Osteoblast (primary cell): ENCODE measurements around the gene GAS2. TPM values are rescaled to one million over a fixed set of nuclear protein-coding genes. Genes with fewer than 3 reads are reported as not detected.
A peak's percentile ranks its signal among the peaks of the same experiment; 100 is the strongest.

Experiments
- DNase-seq: peaks from one replicate; pipeline ENCODE4 v3.0.0; 2011; ENCODE audit warnings: low spot score, mixed read lengths; ENCODE audit not compliant: insufficient read length; ENCODE audit errors: missing footprints
- H2AFZ ChIP-seq: 2 replicates; pipeline ENCODE4 v1.6.0; 2011; ENCODE audit warnings: mild to moderate bottlenecking, low read length
- H3K27ac ChIP-seq: 2 replicates; pipeline ENCODE4 v1.5.1; 2011; ENCODE audit warnings: mild to moderate bottlenecking, low read depth, low read length, moderate library complexity
- H3K27me3 ChIP-seq: 2 replicates; pipeline ENCODE4 v1.6.0; 2012; ENCODE audit warnings: mild to moderate bottlenecking, control low read depth, inconsistent platforms, low read length, moderate library complexity; ENCODE audit not compliant: insufficient read depth
- H3K36me3 ChIP-seq: 2 replicates; pipeline ENCODE4 v1.5.1; 2011; ENCODE audit warnings: mild to moderate bottlenecking, low read length, control low read depth, moderate library complexity; ENCODE audit not compliant: insufficient read depth
- H3K4me1 ChIP-seq: 2 replicates; pipeline ENCODE4 v1.5.1; 2011; ENCODE audit warnings: mild to moderate bottlenecking, low read length, control low read depth, moderate library complexity; ENCODE audit not compliant: insufficient read depth
- H3K4me2 ChIP-seq: 2 replicates; pipeline ENCODE4 v1.6.0; 2011; ENCODE audit warnings: mild to moderate bottlenecking, low read length; ENCODE audit not compliant: insufficient read depth
- H3K4me3 ChIP-seq: fragments of 200-600 bp; sonication (generic); 3 replicates; pipeline ENCODE4 v1.5.1; 2012; ENCODE audit warnings: mild to moderate bottlenecking, low read length, inconsistent platforms; ENCODE audit not compliant: insufficient read depth
- H3K79me2 ChIP-seq: 2 replicates; pipeline ENCODE4 v1.6.0; 2012; ENCODE audit warnings: mild to moderate bottlenecking, low read length, control low read depth, inconsistent platforms; ENCODE audit not compliant: insufficient read depth
- H3K9me3 ChIP-seq: 2 replicates; pipeline ENCODE4 v1.5.1; 2011; ENCODE audit warnings: low read depth, low read length, control low read depth
- H4K20me1 ChIP-seq: 2 replicates; pipeline ENCODE4 v1.6.0; 2012; ENCODE audit warnings: mild to moderate bottlenecking, low read length, control low read depth; ENCODE audit not compliant: insufficient read depth
- total RNA-seq: library from RNA; depleted of rRNA; stranded (reverse); fragments of >200 nt; gene quantifications from 2 replicates; pipeline ENCODE4 v1.2.3, GENCODE V29; 2012
- TF ChIP-seq, protein P1 (sequence below): IDR thresholded peaks from 2 replicates; pipeline ENCODE4 v1.5.1; 2011; ENCODE audit warnings: mild to moderate bottlenecking, low read depth, low read length, moderate library complexity; ENCODE audit errors: extremely low read depth

GAS2 gene
- total RNA-seq = 0.36 and 0.88 TPM in 2 replicates

DNA sequence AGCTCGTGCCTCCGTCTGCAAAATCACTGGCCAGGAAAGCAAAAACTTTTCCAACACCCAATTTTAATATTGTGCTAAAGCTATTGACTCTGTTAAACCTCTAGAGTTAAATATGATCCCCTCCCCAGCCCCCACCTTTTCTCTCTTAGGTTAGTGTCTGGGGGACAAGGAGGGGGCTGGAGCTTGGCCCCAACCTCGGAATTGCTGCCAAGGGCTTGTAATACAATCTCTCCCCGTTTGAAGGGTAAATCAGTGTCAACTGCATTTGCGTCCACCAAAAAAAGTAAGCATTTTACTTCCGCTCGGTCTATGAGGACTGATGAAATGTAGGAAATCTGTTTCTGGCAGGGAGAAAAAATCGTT lies at the start of gene GAS2:
TSS of gene GAS2 (plus strand) at position 287 of the 363 bp plus-strand sequence. CDS start 8,259 bp downstream, outside the sequence.
- H3K4me2 ChIP-seq = peak within 1 kb of the TSS; percentile 34
- H3K27me3 ChIP-seq = no peaks in the 10 kb centered on the region
- peak; percentile 19 for DNase-seq
- no peaks in the 10 kb centered on the region for H3K9me3 ChIP-seq
- H3K79me2 ChIP-seq = no peaks in the 10 kb centered on the region
- peak within 1 kb of the TSS; percentile 12 for H3K4me3 ChIP-seq
- no peak within 1 kb of the TSS for H3K27ac ChIP-seq
- TF ChIP-seq, protein P1, sequence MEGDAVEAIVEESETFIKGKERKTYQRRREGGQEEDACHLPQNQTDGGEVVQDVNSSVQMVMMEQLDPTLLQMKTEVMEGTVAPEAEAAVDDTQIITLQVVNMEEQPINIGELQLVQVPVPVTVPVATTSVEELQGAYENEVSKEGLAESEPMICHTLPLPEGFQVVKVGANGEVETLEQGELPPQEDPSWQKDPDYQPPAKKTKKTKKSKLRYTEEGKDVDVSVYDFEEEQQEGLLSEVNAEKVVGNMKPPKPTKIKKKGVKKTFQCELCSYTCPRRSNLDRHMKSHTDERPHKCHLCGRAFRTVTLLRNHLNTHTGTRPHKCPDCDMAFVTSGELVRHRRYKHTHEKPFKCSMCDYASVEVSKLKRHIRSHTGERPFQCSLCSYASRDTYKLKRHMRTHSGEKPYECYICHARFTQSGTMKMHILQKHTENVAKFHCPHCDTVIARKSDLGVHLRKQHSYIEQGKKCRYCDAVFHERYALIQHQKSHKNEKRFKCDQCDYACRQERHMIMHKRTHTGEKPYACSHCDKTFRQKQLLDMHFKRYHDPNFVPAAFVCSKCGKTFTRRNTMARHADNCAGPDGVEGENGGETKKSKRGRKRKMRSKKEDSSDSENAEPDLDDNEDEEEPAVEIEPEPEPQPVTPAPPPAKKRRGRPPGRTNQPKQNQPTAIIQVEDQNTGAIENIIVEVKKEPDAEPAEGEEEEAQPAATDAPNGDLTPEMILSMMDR = no peak
- no peaks in the 10 kb centered on the region for H3K36me3 ChIP-seq
- H3K4me1 ChIP-seq = no peaks in the 10 kb centered on the region
- H4K20me1 ChIP-seq = no peaks in the 10 kb centered on the region
- H2AFZ ChIP-seq = no peak within 1 kb of the TSS

- Histone ChIP-seq H3K4me1 (no peaks in the 10 kb centered on the region), H3K9me3 (no peaks in the 10 kb centered on the region), H3K4me2 (no peak overlapping the region), H4K20me1 (no peaks in the 10 kb centered on the region), H3K27me3 (no peaks in the 10 kb centered on the region), H3K27ac (no peak overlapping the region), H3K36me3 (no peaks in the 10 kb centered on the region), H3K79me2 (no peaks in the 10 kb centered on the region), H2AFZ (no peak overlapping the region), H3K4me3 (no peak overlapping the region)
- TF ChIP-seq, protein P1 = no peak
- no peak for DNase-seq
These were observed 48.5 kb upstream of the GAS2 start for GRCh38 chr11:22617868-22618267.

GRCh38 chr11:22624742-22625447 lies 41.5 kb upstream of the GAS2 start:
- H3K4me2 ChIP-seq = peak overlapping the region; percentile 77
- peak overlapping the region; percentile 77 for H3K27ac ChIP-seq
- H2AFZ ChIP-seq = peak overlapping the region; percentile 99
- H3K27me3 ChIP-seq = no peaks in the 10 kb centered on the region
- peak overlapping the region; percentile 93 for H3K4me3 ChIP-seq
- H3K4me1 ChIP-seq = peaks cover 7% of the 10 kb centered on the region
- H3K79me2 ChIP-seq = peaks cover 3% of the 10 kb centered on the region
- DNase-seq = peak; percentile 63
- H3K9me3 ChIP-seq = no peaks in the 10 kb centered on the region
- no peaks in the 10 kb centered on the region for H3K36me3 ChIP-seq
- no peaks in the 10 kb centered on the region for H4K20me1 ChIP-seq
- TF ChIP-seq, protein P1 = peak; percentile 51

GRCh38 chr11:22625448-22626287 lies 40.7 kb upstream of the GAS2 start, which contains the start of gene FANCF:
Gene FANCF (minus strand): TSS chr11:22625823. CDS start chr11:22625810, 13 bp downstream.
- H3K9me3 ChIP-seq = no peaks in the 10 kb centered on the region
- H3K36me3 ChIP-seq = no peaks in the 10 kb centered on the region
- H3K27me3 ChIP-seq = no peaks in the 10 kb centered on the region
- DNase-seq = peak; percentile 95
- TF ChIP-seq, protein P1 = no peak
- no peaks in the 10 kb centered on the region for H4K20me1 ChIP-seq
- peaks cover 7% of the 10 kb centered on the region for H3K4me1 ChIP-seq
- peak within 1 kb of the TSS; percentile 77 for H3K27ac ChIP-seq
- peak within 1 kb of the TSS; percentile 93 for H3K4me3 ChIP-seq
- peak within 1 kb of the TSS; percentile 77 for H3K4me2 ChIP-seq
- peak within 1 kb of the TSS; percentile 99 for H2AFZ ChIP-seq
- H3K79me2 ChIP-seq = peaks cover 3% of the 10 kb centered on the region
